ENCODE results near the gene RASAL1. TPM values are rescaled to one million over a fixed set of nuclear protein-coding genes. Genes with fewer than 3 reads are reported as not detected.

RASAL1 gene
- total and polyA plus RNA-seq, 2 experiments from 2014 or later = 2.7 to 8.2 TPM

GRCh38 chr12:113134521-113134951 is 1.0 kb downstream of the RASAL1 start (continued):
- TF ChIP-seq, protein P1, sequence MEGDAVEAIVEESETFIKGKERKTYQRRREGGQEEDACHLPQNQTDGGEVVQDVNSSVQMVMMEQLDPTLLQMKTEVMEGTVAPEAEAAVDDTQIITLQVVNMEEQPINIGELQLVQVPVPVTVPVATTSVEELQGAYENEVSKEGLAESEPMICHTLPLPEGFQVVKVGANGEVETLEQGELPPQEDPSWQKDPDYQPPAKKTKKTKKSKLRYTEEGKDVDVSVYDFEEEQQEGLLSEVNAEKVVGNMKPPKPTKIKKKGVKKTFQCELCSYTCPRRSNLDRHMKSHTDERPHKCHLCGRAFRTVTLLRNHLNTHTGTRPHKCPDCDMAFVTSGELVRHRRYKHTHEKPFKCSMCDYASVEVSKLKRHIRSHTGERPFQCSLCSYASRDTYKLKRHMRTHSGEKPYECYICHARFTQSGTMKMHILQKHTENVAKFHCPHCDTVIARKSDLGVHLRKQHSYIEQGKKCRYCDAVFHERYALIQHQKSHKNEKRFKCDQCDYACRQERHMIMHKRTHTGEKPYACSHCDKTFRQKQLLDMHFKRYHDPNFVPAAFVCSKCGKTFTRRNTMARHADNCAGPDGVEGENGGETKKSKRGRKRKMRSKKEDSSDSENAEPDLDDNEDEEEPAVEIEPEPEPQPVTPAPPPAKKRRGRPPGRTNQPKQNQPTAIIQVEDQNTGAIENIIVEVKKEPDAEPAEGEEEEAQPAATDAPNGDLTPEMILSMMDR (conservative IDR thresholded peaks at IDR 0.05; ENCODE audit: low read depth in 2 of 2) = no peak
- TF ChIP-seq EZH2 (IDR thresholded peaks at IDR 0.05; ENCODE audit: low read depth, unreplicated experiment) = no peak
- TF ChIP-seq CREB1 (CRISPR knock-in tag; IDR thresholded peaks at IDR 0.05; ENCODE audit: low read depth) = no peak
- TF ChIP-seq NANOG (IDR thresholded peaks at IDR 0.05; ENCODE audit: borderline replicate concordance) = no peak
- TF ChIP-seq, protein P2, sequence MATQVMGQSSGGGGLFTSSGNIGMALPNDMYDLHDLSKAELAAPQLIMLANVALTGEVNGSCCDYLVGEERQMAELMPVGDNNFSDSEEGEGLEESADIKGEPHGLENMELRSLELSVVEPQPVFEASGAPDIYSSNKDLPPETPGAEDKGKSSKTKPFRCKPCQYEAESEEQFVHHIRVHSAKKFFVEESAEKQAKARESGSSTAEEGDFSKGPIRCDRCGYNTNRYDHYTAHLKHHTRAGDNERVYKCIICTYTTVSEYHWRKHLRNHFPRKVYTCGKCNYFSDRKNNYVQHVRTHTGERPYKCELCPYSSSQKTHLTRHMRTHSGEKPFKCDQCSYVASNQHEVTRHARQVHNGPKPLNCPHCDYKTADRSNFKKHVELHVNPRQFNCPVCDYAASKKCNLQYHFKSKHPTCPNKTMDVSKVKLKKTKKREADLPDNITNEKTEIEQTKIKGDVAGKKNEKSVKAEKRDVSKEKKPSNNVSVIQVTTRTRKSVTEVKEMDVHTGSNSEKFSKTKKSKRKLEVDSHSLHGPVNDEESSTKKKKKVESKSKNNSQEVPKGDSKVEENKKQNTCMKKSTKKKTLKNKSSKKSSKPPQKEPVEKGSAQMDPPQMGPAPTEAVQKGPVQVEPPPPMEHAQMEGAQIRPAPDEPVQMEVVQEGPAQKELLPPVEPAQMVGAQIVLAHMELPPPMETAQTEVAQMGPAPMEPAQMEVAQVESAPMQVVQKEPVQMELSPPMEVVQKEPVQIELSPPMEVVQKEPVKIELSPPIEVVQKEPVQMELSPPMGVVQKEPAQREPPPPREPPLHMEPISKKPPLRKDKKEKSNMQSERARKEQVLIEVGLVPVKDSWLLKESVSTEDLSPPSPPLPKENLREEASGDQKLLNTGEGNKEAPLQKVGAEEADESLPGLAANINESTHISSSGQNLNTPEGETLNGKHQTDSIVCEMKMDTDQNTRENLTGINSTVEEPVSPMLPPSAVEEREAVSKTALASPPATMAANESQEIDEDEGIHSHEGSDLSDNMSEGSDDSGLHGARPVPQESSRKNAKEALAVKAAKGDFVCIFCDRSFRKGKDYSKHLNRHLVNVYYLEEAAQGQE (IDR thresholded peaks at IDR 0.05; ENCODE audit: unreplicated experiment) = no peak

- no peaks in the 10 kb centered on the region for H3K79me2 ChIP-seq (replicated peaks; ENCODE audit: insufficient read depth)
- H3K9me3 Mint-ChIP-seq = no peaks in the 10 kb centered on the region
- H3K27ac Mint-ChIP-seq = no peak overlapping the region
- DNase-seq (ENCODE audit: low spot score) = no peak
- H3K9me2 ChIP-seq (ENCODE audit: insufficient read depth) = no peaks in the 10 kb centered on the region
- H3K4me3 Mint-ChIP-seq = no peak overlapping the region
- no peaks in the 10 kb centered on the region for H3K36me3 ChIP-seq (ENCODE audit: insufficient read depth)
- H3K27me3 Mint-ChIP-seq (ENCODE audit: insufficient read depth, low read depth, poor library complexity) = peaks cover 24% of the 10 kb centered on the region
- H3K27me3 ChIP-seq (ENCODE audit: insufficient read depth) = peaks cover 8% of the 10 kb centered on the region
- no peak overlapping the region for H2AFZ ChIP-seq
- H3K4me1 Mint-ChIP-seq = peaks cover 19% of the 10 kb centered on the region
- no peak for ATAC-seq
- no peak overlapping the region for H3K4me3 ChIP-seq
- H4K20me1 ChIP-seq (replicated peaks; ENCODE audit: insufficient read depth) = no peaks in the 10 kb centered on the region
- H3K4me1 ChIP-seq (ENCODE audit: insufficient read depth) = peaks cover 14% of the 10 kb centered on the region
- 0 out of 2 replicates have a peak, but pooled peaks cover 4% of the 10 kb centered on the region for H3F3A ChIP-seq (replicated peaks; ENCODE audit: low read depth)
- H3K27ac ChIP-seq (ENCODE audit: low read depth) = no peak overlapping the region
- no peaks in the 10 kb centered on the region for H3K36me3 Mint-ChIP-seq (ENCODE audit: low read depth)
- no peak for TF ChIP-seq CREB1 (CRISPR knock-in tag; IDR thresholded peaks at IDR 0.05; ENCODE audit: low read depth)
- no peak for TF ChIP-seq ZNF462 (CRISPR knock-in tag; IDR thresholded peaks at IDR 0.05)
- no peak for TF ChIP-seq NANOG (IDR thresholded peaks at IDR 0.05; ENCODE audit: borderline replicate concordance)
- no peak for TF ChIP-seq EZH2phosphoT487 (IDR thresholded peaks at IDR 0.05; ENCODE audit: unreplicated experiment)
- no peak for TF ChIP-seq JUNB (IDR thresholded peaks at IDR 0.05; ENCODE audit: unreplicated experiment)
- TF ChIP-seq POLR2AphosphoS5 (IDR thresholded peaks at IDR 0.05; ENCODE audit: low read depth) = no peak
- H3K4me2 ChIP-seq = no peak overlapping the region
These were observed 1.5 kb downstream of the RASAL1 start for GRCh38 chr12:113134071-113134470.

Data from GM23338 (cell line).